ENCODE results near the gene DNAH9. TPM values are rescaled to one million over a fixed set of nuclear protein-coding genes. Genes with fewer than 3 reads are reported as not detected.

Gene DNAH9
- total RNA-seq, 1 experiment from 2014 or later, result 0.22 TPM

DNA sequence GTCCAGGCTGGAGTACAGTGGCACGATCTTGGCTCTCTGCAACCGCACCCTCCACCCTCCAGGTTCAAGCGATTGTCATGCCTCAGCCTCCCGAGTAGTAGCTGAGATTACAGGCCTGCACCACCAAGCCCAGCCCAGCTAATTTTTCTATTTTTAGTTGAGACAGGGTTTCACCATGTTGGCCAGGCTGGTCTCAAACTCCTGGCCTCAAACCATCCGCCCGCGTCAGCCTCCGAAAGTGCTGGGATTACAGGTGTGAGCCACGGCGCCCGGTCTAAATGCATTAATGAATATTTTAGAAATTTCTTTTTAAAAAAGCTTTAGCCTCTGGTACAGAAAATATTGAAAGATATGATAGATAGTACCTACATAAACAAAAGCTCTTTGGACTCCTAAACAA is 95.0 kb downstream of the DNAH9 start:
- no peak overlapping the region for H2BK12ac ChIP-seq (ENCODE audit: insufficient read length, low read depth, low read length)
- H4K20me1 ChIP-seq (ENCODE audit: control insufficient read depth, insufficient read depth, insufficient read length), result no peaks in the 10 kb centered on the region
- H4K8ac ChIP-seq (replicated peaks; ENCODE audit: insufficient read length, low read depth, low read length), result no peak overlapping the region
- H3K79me2 ChIP-seq (ENCODE audit: insufficient read depth, low read length), result no peaks in the 10 kb centered on the region
- Mint-ChIP-seq H3K27me3 (ENCODE audit: low read depth) (no peaks in the 10 kb centered on the region; the same call in 1 of the 2 replicates), H3K4me1 (peaks cover 3 to 5% of the 10 kb centered on the region in 2 experiments; a peak in 2 of 4 replicates), H3K36me3 (ENCODE audit: insufficient read depth in 1 of 3, low read depth in 3 of 3) (no peaks in the 10 kb centered on the region; a peak in 1 of 7 replicates), H3K4me3 (no peak overlapping the region), H3K27ac (no peak overlapping the region), H3K9me3 (no peaks in the 10 kb centered on the region)
- no peak overlapping the region for H4K5ac ChIP-seq (ENCODE audit: insufficient read length, low read depth, low read length)
- no peak overlapping the region for H3T11ph ChIP-seq (ENCODE audit: low read length)
- no peak overlapping the region for H3K14ac ChIP-seq (ENCODE audit: insufficient read depth, low read length)
- H3K9ac ChIP-seq (ENCODE audit: extremely low read depth, insufficient read length, low read length), result no peak overlapping the region
- H2BK120ac ChIP-seq (ENCODE audit: low read depth, low read length, poor library complexity, severe bottlenecking), result no peak overlapping the region
- H3K27me3 ChIP-seq (ENCODE audit: insufficient read depth, low read length), result no peaks in the 10 kb centered on the region
- DNase-seq, result no peak
- no peak overlapping the region for H3K27ac ChIP-seq (ENCODE audit: insufficient read length, low read depth, low read length)
- no peak overlapping the region for H3K18ac ChIP-seq (ENCODE audit: insufficient read length, low read depth, low read length)
- H3K56ac ChIP-seq (ENCODE audit: insufficient read length, low read depth, low read length), result no peak overlapping the region
- TF ChIP-seq, protein P1, sequence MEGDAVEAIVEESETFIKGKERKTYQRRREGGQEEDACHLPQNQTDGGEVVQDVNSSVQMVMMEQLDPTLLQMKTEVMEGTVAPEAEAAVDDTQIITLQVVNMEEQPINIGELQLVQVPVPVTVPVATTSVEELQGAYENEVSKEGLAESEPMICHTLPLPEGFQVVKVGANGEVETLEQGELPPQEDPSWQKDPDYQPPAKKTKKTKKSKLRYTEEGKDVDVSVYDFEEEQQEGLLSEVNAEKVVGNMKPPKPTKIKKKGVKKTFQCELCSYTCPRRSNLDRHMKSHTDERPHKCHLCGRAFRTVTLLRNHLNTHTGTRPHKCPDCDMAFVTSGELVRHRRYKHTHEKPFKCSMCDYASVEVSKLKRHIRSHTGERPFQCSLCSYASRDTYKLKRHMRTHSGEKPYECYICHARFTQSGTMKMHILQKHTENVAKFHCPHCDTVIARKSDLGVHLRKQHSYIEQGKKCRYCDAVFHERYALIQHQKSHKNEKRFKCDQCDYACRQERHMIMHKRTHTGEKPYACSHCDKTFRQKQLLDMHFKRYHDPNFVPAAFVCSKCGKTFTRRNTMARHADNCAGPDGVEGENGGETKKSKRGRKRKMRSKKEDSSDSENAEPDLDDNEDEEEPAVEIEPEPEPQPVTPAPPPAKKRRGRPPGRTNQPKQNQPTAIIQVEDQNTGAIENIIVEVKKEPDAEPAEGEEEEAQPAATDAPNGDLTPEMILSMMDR (conservative IDR thresholded peaks at IDR 0.05), result no peak
- no peak overlapping the region for H3K23ac ChIP-seq (ENCODE audit: insufficient read length, low read depth, low read length)
- no CpG with 5 or more reads among the region's 11 CpGs for WGBS (ENCODE audit: extremely low coverage, insufficient read length, low lambda C conversion rate)
- H3K79me1 ChIP-seq (ENCODE audit: insufficient read depth, low read depth, low read length, poor library complexity, severe bottlenecking), result no peaks in the 10 kb centered on the region
- no peak overlapping the region for H2AFZ ChIP-seq (ENCODE audit: low read length)
- H3K4ac ChIP-seq (ENCODE audit: low read depth, low read length), result no peak overlapping the region
- H3K23me2 ChIP-seq (ENCODE audit: insufficient read length, low read depth, low read length, poor library complexity, severe bottlenecking), result no peaks in the 10 kb centered on the region
- no peak overlapping the region for H2BK15ac ChIP-seq (ENCODE audit: low read depth, low read length)
- no peak overlapping the region for H2BK5ac ChIP-seq (ENCODE audit: insufficient read length, low read length)
- no peak overlapping the region for H2AK5ac ChIP-seq (ENCODE audit: insufficient read length, low read length)
- no peak overlapping the region for H4K91ac ChIP-seq (ENCODE audit: insufficient read length, low read depth, low read length)
- no peak overlapping the region for H3K4me2 ChIP-seq (ENCODE audit: insufficient read depth, insufficient read length, low read length)
- H2BK20ac ChIP-seq (ENCODE audit: low read depth, low read length, poor library complexity, severe bottlenecking), result no peak overlapping the region
- H3K4me1 ChIP-seq (ENCODE audit: insufficient read depth, low read length), result no peaks in the 10 kb centered on the region
- no peaks in the 10 kb centered on the region for H3K9me3 ChIP-seq (ENCODE audit: control insufficient read depth, low read depth, low read length)
